GM19463 (cell line): ENCODE data around the gene RND3.

ENCODE experiments used
- ATAC-seq: cut with Tn5 transposase; IDR thresholded peaks from one replicate; pipeline ENCODE4 v1.9.1; 2021; ENCODE audit warnings: mild to moderate bottlenecking, moderate library complexity; ENCODE audit not compliant: unreplicated experiment

RND3 gene

GRCh38 chr2:150494234-150494945, 6.9 kb upstream of the RND3 start:
- ATAC-seq = no peak

- no peak for ATAC-seq
These were observed 4.5 kb upstream of the RND3 start for GRCh38 chr2:150491943-150492342.

- ATAC-seq = no peak
These were observed 4.0 kb upstream of the RND3 start for GRCh38 chr2:150491430-150491829.

- no peak for ATAC-seq
These were observed 3.0 kb upstream of the RND3 start for GRCh38 chr2:150490466-150490865.

GRCh38 chr2:150486539-150487484, 655 bp downstream of the RND3 start:
- no peak for ATAC-seq

- ATAC-seq = no peak
These were observed 1.5 kb downstream of the RND3 start for GRCh38 chr2:150485871-150486538.

GRCh38 chr2:150485114-150485870, 2.2 kb downstream of the RND3 start:
- ATAC-seq = peak; percentile 51

GRCh38 chr2:150484461-150485021, 2.9 kb downstream of the RND3 start:
- no peak for ATAC-seq

- ATAC-seq = no peak
These were observed 3.5 kb downstream of the RND3 start for GRCh38 chr2:150484006-150484405.

GRCh38 chr2:150483532-150483931, 3.9 kb downstream of the RND3 start:
- no peak for ATAC-seq

- ATAC-seq = no peak
These were observed 4.6 kb downstream of the RND3 start for GRCh38 chr2:150482667-150483400.

- no peak for ATAC-seq
These were observed 5.4 kb downstream of the RND3 start for GRCh38 chr2:150482111-150482510.

- ATAC-seq = no peak
These were observed 6.3 kb downstream of the RND3 start for GRCh38 chr2:150480971-150481830.

GRCh38 chr2:150480241-150480640, 7.2 kb downstream of the RND3 start:
- ATAC-seq = no peak

GRCh38 chr2:150479075-150479915, 8.2 kb downstream of the RND3 start:
- ATAC-seq = no peak

GRCh38 chr2:150478200-150478974, 9.1 kb downstream of the RND3 start:
- ATAC-seq = no peak

- no peak for ATAC-seq
These were observed 10.1 kb downstream of the RND3 start for GRCh38 chr2:150477347-150477746.
